Choroid plexus epithelial cell (primary cell): ENCODE data around the gene ANKRD24.

Source experiments
- DNase-seq: peaks from one replicate; pipeline ENCODE4 v3.0.0-alpha.2; 2010; ENCODE audit warnings: low read depth
- H3K4me3 ChIP-seq: 2 replicates; pipeline ENCODE4 v1.5.1; 2011; ENCODE audit warnings: low read depth, mild to moderate bottlenecking, control low read depth, low read length, moderate library complexity
- CTCF ChIP-seq: conservative IDR thresholded peaks from 2 replicates; pipeline ENCODE4 v1.5.1; 2011; ENCODE audit warnings: low read depth, mild to moderate bottlenecking, control low read depth, inconsistent platforms, low read length, moderate library complexity

ANKRD24 gene

GRCh38 chr19:4196009-4196408, 13.5 kb downstream of the ANKRD24 start:
- no peak overlapping the region for H3K4me3 ChIP-seq
- TF ChIP-seq CTCF, result no peak
- DNase-seq, result no peak

- no peak for DNase-seq
- TF ChIP-seq CTCF, result no peak
- no peak overlapping the region for H3K4me3 ChIP-seq
These were observed 14.2 kb downstream of the ANKRD24 start for GRCh38 chr19:4196587-4197148.

- no peak overlapping the region for H3K4me3 ChIP-seq
- TF ChIP-seq CTCF, result no peak
- no peak for DNase-seq
These were observed 14.7 kb downstream of the ANKRD24 start for GRCh38 chr19:4197228-4197624.

DNA sequence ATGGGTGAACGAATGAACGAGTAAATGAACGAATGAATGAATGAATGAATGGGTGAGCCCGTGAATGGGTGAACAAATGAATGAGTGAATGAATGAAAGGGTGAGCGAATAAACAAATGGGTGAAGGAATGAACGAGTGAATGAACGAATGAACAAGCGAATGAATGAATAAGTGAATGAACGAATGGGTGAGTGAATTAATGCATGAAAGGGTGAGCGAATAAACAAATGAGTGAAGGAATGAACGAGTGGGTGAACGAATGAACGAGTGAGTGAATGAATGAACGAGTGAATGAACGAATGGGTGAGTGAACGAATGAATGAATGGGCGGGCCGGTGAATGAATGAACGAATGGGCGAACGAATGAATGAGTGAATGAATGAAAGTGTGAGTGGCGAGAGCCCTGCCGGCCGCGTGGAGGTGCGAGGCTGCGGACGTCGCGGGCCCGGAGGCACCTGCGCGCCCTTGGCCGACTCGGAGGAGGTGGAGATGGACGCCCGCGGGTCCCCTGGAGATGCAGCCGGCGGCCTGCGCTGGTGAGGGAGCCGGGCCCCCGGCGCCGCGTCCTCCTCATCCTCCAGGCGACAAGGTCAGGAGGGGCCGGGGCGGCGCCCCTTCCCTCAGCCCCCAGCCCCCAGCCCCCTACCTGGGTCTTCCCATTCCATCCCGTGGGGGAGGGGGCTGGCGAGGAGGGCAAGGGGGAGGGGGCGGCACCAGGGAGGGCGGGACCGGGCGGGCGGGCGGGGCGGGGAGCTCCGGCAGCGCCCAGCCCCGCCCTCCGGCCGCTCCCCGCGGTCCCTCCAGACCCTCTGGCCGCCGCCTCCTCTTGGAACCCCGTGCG, 15.4 kb downstream of the ANKRD24 start:
- TF ChIP-seq CTCF, result no peak
- DNase-seq, result no peak
- H3K4me3 ChIP-seq, result no peak overlapping the region

DNA sequence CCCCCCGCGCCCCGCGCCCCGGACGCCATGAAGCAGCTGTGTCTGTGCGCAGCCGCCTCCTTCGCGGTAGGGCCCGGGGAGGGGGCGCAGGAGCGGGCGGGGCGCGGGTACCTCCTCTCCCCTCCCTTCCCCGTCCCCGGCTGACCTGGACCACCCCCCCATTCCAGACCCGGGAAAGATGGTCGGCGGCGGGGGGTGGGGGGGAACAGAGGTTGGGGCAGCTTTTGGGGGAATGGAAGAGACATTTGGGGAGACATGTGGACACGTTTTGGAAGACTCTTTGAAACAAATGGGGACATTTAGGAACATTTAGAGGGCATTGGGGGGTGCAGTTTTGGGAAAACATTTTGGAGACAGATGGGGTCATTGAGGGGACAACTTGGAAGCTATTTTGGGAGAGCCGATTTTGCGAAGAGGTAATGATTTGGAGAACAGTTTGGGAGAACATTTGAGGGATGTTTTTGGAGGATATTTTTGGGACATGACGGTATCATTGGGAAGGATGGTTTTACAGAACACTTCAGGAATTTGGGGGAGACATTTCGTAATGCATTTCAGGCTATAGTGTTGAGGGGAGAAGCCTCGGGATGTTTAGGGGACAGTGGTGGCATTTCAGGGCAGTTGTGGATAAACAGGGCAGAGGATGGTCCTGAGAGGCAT, 16.1 kb downstream of the ANKRD24 start:
- no peak for TF ChIP-seq CTCF
- no peak for DNase-seq
- no peak overlapping the region for H3K4me3 ChIP-seq

DNA sequence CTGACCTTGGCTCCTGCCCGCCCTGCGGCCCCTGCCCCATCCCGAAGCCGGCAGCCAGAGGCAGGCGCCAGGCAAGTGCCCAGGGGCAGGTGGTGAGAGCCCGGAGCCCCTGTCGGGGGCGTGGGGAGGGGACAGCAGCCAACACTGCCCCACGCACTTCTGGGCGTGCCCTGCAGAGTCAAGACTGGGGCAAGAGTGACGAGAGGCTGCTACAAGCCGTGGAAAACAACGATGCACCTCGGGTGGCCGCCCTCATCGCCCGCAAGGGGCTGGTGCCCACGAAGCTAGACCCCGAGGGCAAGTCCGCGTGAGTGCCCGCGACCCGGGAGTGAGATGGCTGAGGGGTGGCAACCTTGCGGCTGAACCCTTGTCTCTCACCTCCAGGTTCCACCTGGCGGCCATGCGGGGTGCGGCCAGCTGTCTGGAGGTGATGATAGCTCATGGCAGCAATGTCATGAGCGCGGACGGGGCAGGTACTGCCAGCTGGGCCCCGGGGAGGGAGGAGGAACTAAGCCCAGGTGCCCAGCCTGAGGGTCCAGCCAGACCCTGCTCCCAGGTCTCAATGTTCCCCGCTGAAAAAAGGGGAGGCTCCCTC, 17.3 kb downstream of the ANKRD24 start:
- no peak overlapping the region for H3K4me3 ChIP-seq
- TF ChIP-seq CTCF, result no peak
- no peak for DNase-seq
